ENCODE results near the gene NCAM2.
"Not testable (repeated sequence)": the region's sequence is repeated elsewhere in the genome, so short reads cannot be mapped to it uniquely, and the experiment has no call there.

Gene NCAM2

DNA sequence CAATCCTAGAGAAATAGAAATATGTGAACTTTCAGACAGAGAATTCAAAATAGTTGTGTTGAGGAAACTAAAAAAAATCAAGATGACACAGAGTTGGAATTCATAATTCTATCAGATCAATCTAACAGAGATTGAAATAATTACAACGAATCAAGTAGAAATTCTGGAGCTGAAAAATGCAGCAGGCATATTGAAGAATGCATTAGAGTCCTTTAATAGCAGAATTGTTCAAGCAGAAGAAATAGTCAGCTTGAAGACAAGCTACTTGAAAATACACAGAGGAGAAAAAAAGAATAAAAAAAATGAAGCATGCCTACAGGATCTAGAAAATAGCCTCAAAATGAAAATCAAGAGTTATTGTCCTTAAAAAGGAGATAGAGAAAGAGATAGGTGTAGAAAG is 347.1 kb downstream of the NCAM2 start:
- no peak for DNase-seq

DNA sequence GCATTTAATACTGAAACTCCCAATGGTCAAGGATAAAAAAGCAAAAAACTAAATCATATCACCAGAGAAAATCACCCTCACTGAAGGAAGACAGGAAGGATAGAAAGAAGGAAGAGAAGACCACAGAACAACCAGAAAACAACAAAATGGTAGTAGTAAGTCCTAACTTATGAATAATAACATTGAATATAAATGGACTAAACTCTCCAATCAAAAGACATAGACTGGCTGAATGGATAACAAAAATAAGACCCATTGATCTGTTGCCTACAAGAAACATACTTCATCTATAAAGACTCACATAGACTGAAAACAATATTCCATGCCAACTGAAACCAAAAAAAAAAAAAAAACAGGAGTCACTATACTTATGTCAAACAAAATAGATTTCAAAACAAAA is 347.7 kb downstream of the NCAM2 start:
- DNase-seq = no peak

GRCh38 chr21:21366277-21366676 is 368.1 kb downstream of the NCAM2 start:
- no peak for DNase-seq

DNA sequence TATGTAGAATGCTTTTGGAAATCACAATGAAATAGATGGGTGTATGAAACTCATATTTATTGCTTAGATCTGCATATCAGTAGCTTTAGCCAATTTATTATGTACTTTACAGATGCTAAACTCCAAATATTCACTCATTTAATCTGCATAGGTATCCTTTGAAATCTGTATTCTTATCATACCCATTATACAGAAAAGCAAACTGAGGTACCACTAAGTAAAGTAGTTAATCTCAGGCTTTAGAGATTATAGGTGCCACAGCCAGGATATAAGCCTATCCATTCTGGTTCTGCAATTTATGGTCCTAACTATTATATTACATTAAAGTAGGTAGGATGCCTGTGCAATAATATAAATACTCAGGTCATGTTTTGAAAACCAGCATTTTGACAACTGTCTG is 369.4 kb downstream of the NCAM2 start:
- no peak for DNase-seq

- peak; percentile 10 for DNase-seq
Measured at GRCh38 chr21:21373969-21374368, 375.8 kb downstream of the NCAM2 start.

GRCh38 chr21:21383126-21383525 is 384.9 kb downstream of the NCAM2 start:
- DNase-seq = peak; percentile 33

GRCh38 chr21:21384977-21385376 is 386.8 kb downstream of the NCAM2 start:
- no peak for DNase-seq

- no peak for DNase-seq
Measured at GRCh38 chr21:21385404-21385803, 387.2 kb downstream of the NCAM2 start.

DNA sequence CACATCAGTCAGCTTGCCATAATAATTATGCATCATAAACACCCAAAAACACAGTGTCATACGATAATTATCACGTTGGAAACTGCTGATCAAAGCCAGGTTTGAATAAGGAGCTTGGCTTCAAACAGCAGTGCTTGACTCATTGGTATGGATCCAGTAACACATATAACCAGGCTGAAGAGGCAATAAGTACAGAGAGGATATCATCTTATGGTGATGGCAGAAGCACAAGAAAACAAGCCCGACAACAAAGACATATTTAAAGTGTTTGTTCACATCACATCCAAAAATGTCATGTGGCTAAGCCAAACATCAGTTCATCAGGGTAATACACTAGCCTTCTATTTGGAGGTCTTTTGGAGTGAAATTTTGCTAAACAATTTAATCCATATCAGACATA is 389.7 kb downstream of the NCAM2 start:
- no peak for DNase-seq

DNA sequence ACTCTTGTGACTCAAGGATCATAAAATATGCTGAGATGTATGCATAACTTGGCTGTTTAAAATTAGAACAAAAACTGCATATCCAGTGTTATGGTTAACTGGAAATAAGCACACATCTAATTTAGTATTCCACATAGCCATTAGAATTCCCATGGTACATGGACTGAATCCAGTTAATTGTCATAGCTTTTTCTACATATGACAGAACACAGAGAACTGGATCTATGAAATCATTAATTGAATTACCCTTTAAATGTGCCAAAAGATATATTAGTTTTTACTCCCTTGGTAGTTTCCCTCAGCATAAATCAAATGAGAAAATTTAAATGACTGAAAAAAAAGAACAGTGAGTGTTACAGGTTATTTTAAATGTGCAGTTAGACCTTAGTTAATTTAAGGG is 395.9 kb downstream of the NCAM2 start:
- no peak for DNase-seq

DNA sequence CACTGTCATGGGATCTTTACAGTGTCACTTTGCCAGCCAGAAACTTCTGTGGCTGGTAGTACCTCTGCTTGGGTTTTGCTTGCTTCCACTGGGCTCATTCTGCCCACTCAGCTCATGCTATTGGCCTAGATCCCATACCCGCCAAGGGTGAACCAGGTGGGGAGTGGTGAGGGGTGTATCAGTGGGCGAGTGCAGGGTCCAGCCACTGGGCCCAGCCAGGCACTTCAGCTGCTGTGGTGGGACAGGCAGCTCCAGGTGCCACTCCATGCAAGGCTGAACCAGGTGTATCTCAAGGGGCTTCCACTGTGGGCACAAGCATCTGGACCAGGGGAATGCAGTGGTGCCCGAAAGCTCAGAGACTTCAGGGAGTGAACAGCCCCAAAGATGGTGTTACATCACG is 398.2 kb downstream of the NCAM2 start:
- DNase-seq = no peak

- DNase-seq = no peak
Measured at GRCh38 chr21:21397464-21397863, 399.3 kb downstream of the NCAM2 start.

GRCh38 chr21:21401444-21401843 is 403.2 kb downstream of the NCAM2 start:
- no peak for DNase-seq

DNA sequence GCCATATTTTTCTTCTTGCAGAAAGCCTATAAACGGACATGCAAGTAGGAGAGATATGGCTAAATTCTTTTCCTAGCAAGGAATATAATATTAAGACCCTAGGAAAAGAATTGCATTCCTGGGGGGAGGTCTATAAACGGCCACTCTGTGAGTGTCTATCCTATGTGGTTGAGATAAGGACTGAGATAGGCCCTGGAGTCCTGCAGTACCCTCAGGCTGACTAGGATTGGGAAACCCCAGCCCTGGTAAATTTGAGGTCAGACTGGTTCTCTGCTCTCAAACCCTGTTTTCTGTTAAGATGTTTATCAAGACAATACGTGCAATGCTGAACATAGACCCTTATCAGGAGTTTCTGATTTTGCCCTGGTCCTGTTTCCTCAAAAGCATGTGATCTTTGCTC is 404.0 kb downstream of the NCAM2 start:
- DNase-seq = not testable (repeated sequence)

- not testable (repeated sequence) for DNase-seq
Measured at GRCh38 chr21:21404261-21404660, 406.1 kb downstream of the NCAM2 start.

DNA sequence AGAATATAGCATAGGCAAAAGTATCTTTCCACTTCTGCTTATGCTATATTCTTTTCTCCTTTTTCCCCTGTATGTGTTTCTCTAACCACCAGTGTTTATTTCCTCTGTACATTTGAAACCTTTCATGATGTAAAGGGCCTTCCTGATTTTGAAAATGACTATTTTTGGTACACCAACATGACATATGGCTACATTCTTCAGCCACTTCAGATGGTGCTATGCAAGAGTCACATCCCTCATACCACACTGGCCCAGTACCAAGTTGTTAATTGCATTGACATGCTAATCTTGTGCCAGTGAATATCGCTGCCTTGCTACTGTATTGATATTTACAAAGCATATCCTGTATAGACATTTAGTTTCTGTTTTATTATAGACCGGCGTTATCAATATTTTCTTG is 408.7 kb downstream of the NCAM2 start:
- peak; percentile 11 for DNase-seq

DNA sequence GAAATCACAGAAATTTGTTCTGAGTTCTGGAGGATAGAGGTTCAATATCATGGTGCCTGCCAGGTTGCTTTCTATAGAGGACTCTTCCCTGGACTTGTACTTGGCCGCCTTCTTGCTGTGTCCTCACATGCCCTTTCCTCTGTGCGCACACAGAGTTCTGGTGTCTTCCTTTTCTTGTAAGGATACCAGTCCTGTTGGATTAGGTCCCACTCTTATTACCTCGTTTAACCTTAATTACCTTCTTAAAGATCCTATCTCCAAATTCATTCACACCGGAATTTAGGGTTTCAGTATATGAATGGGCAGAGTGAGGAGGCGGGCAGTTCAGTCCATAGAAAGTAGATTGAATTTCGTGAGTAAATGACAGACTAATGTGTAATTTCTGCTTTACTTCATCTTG is 413.9 kb downstream of the NCAM2 start:
- DNase-seq = no peak

DNA sequence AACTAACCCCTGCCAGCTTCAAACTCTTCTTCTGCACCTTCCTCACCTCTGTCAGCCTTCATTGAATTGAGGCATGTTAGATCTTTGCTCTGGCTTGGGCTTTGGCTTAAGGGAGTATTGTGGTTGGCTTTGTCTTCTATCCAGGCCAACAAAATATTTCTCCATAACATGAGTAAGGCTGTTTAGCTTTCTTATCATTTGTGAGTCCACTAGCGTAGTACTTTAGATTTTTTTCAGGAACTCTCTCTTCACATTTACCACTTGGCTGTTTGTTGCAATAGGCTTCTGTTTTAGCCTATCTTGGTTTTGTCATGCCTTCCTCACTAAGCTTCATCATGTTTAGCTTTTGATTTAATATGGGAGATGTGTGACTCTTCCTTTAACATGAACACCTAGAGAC is 417.5 kb downstream of the NCAM2 start:
- no peak for DNase-seq

GRCh38 chr21:21434944-21435343 is 436.7 kb downstream of the NCAM2 start:
- no peak for DNase-seq

GRCh38 chr21:21436012-21436534 is 437.9 kb downstream of the NCAM2 start:
- peak; percentile 33 for DNase-seq

GRCh38 chr21:21439761-21440160 is 441.6 kb downstream of the NCAM2 start:
- peak; percentile 3 for DNase-seq

GRCh38 chr21:21457077-21457476 is 458.9 kb downstream of the NCAM2 start:
- no peak for DNase-seq

DNA sequence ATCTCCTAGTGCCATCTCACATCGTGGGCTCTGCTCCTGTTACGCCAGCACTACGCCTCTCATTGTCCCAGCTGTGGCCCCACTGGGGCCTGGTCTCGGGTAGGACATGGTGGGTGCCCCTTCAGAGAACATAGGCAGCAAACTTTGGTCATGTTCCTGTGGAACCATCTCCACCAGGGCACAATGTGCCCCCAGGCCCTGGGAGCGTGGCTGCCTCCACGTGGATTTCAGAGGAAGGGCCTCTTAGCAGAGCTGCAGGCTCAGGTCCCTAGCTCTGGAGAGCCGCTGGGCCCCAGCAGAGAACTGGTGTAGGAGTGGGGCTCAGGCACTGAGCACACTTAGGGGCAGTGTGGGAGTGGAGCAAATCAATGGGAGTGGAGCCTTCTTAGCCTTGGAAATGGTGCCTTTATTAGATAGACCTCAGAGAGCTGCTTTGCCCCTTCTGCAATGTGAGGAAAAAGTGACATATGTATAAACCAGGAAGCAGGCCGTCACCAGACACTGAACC is 460.0 kb downstream of the NCAM2 start:
- DNase-seq = no peak

DNA sequence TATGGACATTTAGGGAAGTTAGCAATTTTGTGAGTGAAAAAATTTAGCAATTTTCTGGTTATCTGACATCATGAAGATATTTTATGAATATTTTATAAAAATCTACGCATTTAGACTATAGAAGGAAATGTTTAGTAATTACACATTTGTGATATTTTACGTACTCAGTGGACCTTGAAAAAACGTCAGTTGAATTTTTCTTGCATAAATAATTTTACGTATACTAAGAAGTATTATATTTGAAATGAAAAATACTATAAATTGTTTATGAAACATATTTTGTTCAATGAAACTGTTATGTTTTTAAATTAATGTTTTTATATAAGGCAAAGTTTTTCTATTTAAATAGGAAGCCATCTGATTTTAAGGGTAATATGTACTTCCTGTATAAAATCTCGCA is 462.8 kb downstream of the NCAM2 start:
- no peak for DNase-seq

GRCh38 chr21:21463456-21463855 is 465.2 kb downstream of the NCAM2 start:
- DNase-seq = no peak

DNA sequence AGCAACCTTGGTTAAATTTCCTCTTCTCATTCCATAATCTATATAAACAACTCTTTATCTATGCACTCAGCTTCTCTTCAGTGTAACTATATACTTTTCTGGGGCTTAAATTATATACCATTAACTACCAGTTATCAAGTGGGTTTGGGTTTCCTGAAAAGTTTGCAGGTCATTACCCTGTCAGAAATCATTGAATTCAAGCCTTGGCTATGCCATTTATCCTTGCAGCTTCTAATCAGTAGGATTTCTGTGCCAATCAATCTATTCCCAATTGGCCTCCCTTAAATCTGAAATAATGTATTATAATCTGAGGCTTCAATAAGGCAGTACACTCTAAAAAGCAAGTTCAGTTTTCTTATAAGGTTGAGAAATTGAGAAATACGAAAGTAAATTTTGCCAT is 466.5 kb downstream of the NCAM2 start:
- DNase-seq = no peak
